ENCODE data around the gene ENO2.

DNA sequence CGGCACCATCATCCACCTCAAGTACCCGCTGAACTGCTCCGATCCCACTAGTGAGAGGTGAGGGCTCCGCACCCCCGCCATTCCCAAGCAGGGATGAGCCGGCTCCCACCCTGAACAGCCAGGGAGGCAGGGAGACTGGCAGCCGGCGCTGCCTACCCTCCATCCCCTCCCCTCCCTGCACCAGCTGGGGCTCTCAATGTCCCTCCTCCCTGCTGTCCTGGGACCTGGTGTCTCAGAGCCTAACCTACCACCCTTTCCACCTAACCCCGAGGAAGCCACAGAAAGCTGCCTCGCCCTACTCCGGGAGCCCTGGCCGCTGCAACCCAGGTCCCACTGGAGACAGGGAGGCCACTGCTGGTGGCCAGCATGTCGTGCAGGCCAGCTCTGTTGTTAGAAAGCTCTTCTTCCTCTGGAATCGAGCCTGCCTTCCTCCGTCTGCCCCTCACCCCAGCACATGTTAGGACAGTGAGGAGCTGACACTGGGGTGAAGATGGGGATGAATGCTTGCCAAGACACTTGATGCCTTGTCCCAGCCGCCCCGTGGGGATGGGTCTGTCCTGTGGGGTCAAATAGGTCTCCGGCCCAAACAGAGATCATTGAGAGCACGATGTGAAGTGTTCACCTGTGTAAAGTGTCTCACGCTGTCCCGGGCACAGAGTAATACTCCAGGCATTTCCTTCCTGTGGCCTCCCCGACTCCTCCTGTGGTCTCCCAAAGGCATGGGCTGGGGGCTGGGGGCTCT lies 37.9 kb downstream of the ENO2 start:
- TF ChIP-seq, protein P1, sequence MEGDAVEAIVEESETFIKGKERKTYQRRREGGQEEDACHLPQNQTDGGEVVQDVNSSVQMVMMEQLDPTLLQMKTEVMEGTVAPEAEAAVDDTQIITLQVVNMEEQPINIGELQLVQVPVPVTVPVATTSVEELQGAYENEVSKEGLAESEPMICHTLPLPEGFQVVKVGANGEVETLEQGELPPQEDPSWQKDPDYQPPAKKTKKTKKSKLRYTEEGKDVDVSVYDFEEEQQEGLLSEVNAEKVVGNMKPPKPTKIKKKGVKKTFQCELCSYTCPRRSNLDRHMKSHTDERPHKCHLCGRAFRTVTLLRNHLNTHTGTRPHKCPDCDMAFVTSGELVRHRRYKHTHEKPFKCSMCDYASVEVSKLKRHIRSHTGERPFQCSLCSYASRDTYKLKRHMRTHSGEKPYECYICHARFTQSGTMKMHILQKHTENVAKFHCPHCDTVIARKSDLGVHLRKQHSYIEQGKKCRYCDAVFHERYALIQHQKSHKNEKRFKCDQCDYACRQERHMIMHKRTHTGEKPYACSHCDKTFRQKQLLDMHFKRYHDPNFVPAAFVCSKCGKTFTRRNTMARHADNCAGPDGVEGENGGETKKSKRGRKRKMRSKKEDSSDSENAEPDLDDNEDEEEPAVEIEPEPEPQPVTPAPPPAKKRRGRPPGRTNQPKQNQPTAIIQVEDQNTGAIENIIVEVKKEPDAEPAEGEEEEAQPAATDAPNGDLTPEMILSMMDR (IDR thresholded peaks at IDR 0.05): no peak
- no peak for TF ChIP-seq POLR2A (IDR thresholded peaks at IDR 0.05)
